HG03457 (cell line): ENCODE data around the gene GSTO2.
"Not testable (repeated sequence)": the region's sequence is repeated elsewhere in the genome, so short reads cannot be mapped to it uniquely, and the experiment has no call there.

Source experiments
- ATAC-seq: cut with Tn5 transposase; IDR thresholded peaks from one replicate; pipeline ENCODE4 v1.9.1; 2021; ENCODE audit warnings: moderate number of reproducible peaks; ENCODE audit not compliant: unreplicated experiment

Gene GSTO2

GRCh38 chr10:104268713-104269645 lies at the start of gene GSTO2:
Gene GSTO2, plus strand, starts transcription at chr10:104269184. Its CDS starts 5,732 bp downstream, at chr10:104274916.
- peak; percentile 98 for ATAC-seq

GRCh38 chr10:104220522-104220921 lies 48.5 kb upstream of the GSTO2 start:
- ATAC-seq = no peak

- no peak for ATAC-seq
These were observed 45.7 kb upstream of the GSTO2 start for GRCh38 chr10:104223304-104223703.

- no peak for ATAC-seq
These were observed 38.5 kb upstream of the GSTO2 start for GRCh38 chr10:104230490-104230889.

- ATAC-seq = peak; percentile 100
These were observed 37.0 kb upstream of the GSTO2 start, which contains the start of gene CFAP43 for GRCh38 chr10:104231784-104232612. Gene CFAP43, minus strand, starts transcription at chr10:104232364. Its CDS starts 118 bp downstream, at chr10:104232246.

- ATAC-seq = peak; percentile 11
These were observed 36.3 kb upstream of the GSTO2 start for GRCh38 chr10:104232613-104233102.

- no peak for ATAC-seq
These were observed 35.2 kb upstream of the GSTO2 start for GRCh38 chr10:104233817-104234216.

- no peak for ATAC-seq
These were observed 34.0 kb upstream of the GSTO2 start for GRCh38 chr10:104234934-104235333.

GRCh38 chr10:104235801-104236200 lies 33.2 kb upstream of the GSTO2 start:
- ATAC-seq = no peak

- no peak for ATAC-seq
These were observed 28.9 kb upstream of the GSTO2 start for GRCh38 chr10:104240078-104240477.

- no peak for ATAC-seq
These were observed 26.4 kb upstream of the GSTO2 start for GRCh38 chr10:104242545-104242944.

- not testable (repeated sequence) for ATAC-seq
These were observed 26.0 kb upstream of the GSTO2 start for GRCh38 chr10:104243009-104243408.

GRCh38 chr10:104243512-104243911 lies 25.5 kb upstream of the GSTO2 start:
- no peak for ATAC-seq

GRCh38 chr10:104245066-104245632 lies 23.8 kb upstream of the GSTO2 start:
- no peak for ATAC-seq

- no peak for ATAC-seq
These were observed 22.0 kb upstream of the GSTO2 start for GRCh38 chr10:104246976-104247375.

- no peak for ATAC-seq
These were observed 21.4 kb upstream of the GSTO2 start for GRCh38 chr10:104247513-104248146.

- not testable (repeated sequence) for ATAC-seq
These were observed 20.1 kb upstream of the GSTO2 start for GRCh38 chr10:104248931-104249330.

- ATAC-seq = no peak
These were observed 18.6 kb upstream of the GSTO2 start for GRCh38 chr10:104250371-104250770.

GRCh38 chr10:104251443-104251842 lies 17.5 kb upstream of the GSTO2 start:
- ATAC-seq = no peak

GRCh38 chr10:104252368-104252767 lies 16.6 kb upstream of the GSTO2 start:
- no peak for ATAC-seq

GRCh38 chr10:104253106-104253505 lies 15.9 kb upstream of the GSTO2 start:
- ATAC-seq = no peak
